CD14-positive monocyte (primary cell): ENCODE data around the gene KRTAP5-3. TPM values are rescaled to one million over a fixed set of nuclear protein-coding genes. Genes with fewer than 3 reads are reported as not detected.

Experiments
- DNase-seq, 3 donors: peaks; one replicate each; pipeline ENCODE4 v3.0.0-alpha.2; 2011 to 2022
- H2AFZ ChIP-seq: 2 replicates; pipeline ENCODE4 v1.6.0; 2012; ENCODE audit warnings: mild to moderate bottlenecking, low read depth, low read length, inconsistent platforms; ENCODE audit not compliant: insufficient read depth, poor library complexity, severe bottlenecking
- H3K27ac ChIP-seq, 2 donors: 1 replicate in 1 of 2; 2 replicates in 1 of 2; pipeline ENCODE4 v1.5.1; 2012 to 2013; ENCODE audit warnings: low read length in 2 of 2, control low read depth in 1 of 2, inconsistent platforms in 1 of 2, low read depth in 1 of 2, mild to moderate bottlenecking in 1 of 2
- H3K27me3 ChIP-seq, 2 donors: one replicate each; pipeline versions ENCODE4 v1.6.0 to v1.6.1; 2011 to 2013; ENCODE audit warnings: low read length in 2 of 2; ENCODE audit not compliant: control insufficient read depth in 2 of 2, insufficient read depth in 2 of 2
- H3K36me3 ChIP-seq, 2 donors: replicated peaks in 1 of 2; 1 replicate in 1 of 2; 2 replicates in 1 of 2; pipeline versions ENCODE4 v1.5.1 to v1.6.1; 2012 to 2013; ENCODE audit warnings: low read length in 2 of 2, control low read depth in 1 of 2, inconsistent platforms in 1 of 2, mild to moderate bottlenecking in 1 of 2; ENCODE audit not compliant: insufficient read depth in 2 of 2, control insufficient read depth in 1 of 2
- H3K4me1 ChIP-seq, 2 donors: 1 replicate in 1 of 2; 2 replicates in 1 of 2; pipeline versions ENCODE4 v1.5.1 to v1.6.1; 2012 to 2013; ENCODE audit warnings: low read length in 2 of 2, control low read depth in 1 of 2, inconsistent platforms in 1 of 2, mild to moderate bottlenecking in 1 of 2, moderate library complexity in 1 of 2; ENCODE audit not compliant: insufficient read depth in 2 of 2, control insufficient read depth in 1 of 2
- H3K4me2 ChIP-seq: replicated peaks from 2 replicates; pipeline ENCODE3; 2012; ENCODE audit warnings: low read length, moderate library complexity, mild to moderate bottlenecking; ENCODE audit not compliant: poor library complexity, severe bottlenecking; ENCODE audit errors: extremely low read depth
- H3K4me3 ChIP-seq, 3 experiments: fragments of 200-600 bp in 1 of 3; sonication (generic) in 1 of 3; replicated peaks in 1 of 3; 1 replicate in 2 of 3; 2 replicates in 1 of 3; pipeline ENCODE4 v1.5.1; 2011 to 2013; ENCODE audit warnings: low read length in 3 of 3, mild to moderate bottlenecking in 3 of 3, control low read depth in 2 of 3, low read depth in 2 of 3, inconsistent platforms in 1 of 3, moderate library complexity in 1 of 3
- H3K79me2 ChIP-seq: 2 replicates; pipeline ENCODE4 v1.6.0; 2012; ENCODE audit warnings: mild to moderate bottlenecking, control low read depth, inconsistent platforms, low read length, moderate library complexity; ENCODE audit not compliant: insufficient read depth
- H3K9ac ChIP-seq: 2 replicates; pipeline ENCODE4 v1.6.0; 2017; ENCODE audit warnings: low read length, mild to moderate bottlenecking; ENCODE audit not compliant: insufficient read depth, poor library complexity, severe bottlenecking
- H3K9me3 ChIP-seq, 2 donors: replicated peaks in 1 of 2; 1 replicate in 1 of 2; 2 replicates in 1 of 2; pipeline versions ENCODE4 v1.5.1 to v1.6.1; 2012 to 2013; ENCODE audit warnings: low read length in 2 of 2, control low read depth in 1 of 2; ENCODE audit not compliant: control insufficient read depth in 1 of 2, insufficient read depth in 1 of 2
- H4K20me1 ChIP-seq: 2 replicates; pipeline ENCODE4 v1.6.0; 2012; ENCODE audit warnings: mild to moderate bottlenecking, low read length, control low read depth, moderate library complexity; ENCODE audit not compliant: insufficient read depth
- H3K27ac Mint-ChIP-seq, 7 donors: one replicate each; pipeline ENCODE4 v1.8.0; 2020; ENCODE audit warnings: mild to moderate bottlenecking in 7 of 7, mixed read lengths in 7 of 7, moderate library complexity in 6 of 7, inconsistent platforms in 2 of 7
- H3K27me3 Mint-ChIP-seq, 3 donors: one replicate each; pipeline ENCODE4 v1.8.0; 2021 to 2022; ENCODE audit warnings: low read depth in 3 of 3, mild to moderate bottlenecking in 3 of 3, mixed read lengths in 3 of 3, moderate library complexity in 3 of 3, inconsistent platforms in 1 of 3
- H3K36me3 Mint-ChIP-seq, 2 donors: one replicate each; pipeline ENCODE4 v1.8.0; 2020; ENCODE audit warnings: mixed read lengths in 2 of 2, inconsistent platforms in 1 of 2, mild to moderate bottlenecking in 1 of 2
- H3K4me1 Mint-ChIP-seq: one replicate; pipeline ENCODE4 v1.8.0; 2020; ENCODE audit warnings: mild to moderate bottlenecking, mixed read lengths
- H3K4me3 Mint-ChIP-seq, 2 donors: one replicate each; pipeline ENCODE4 v1.8.0; 2020; ENCODE audit warnings: mild to moderate bottlenecking in 2 of 2, mixed read lengths in 2 of 2, moderate library complexity in 1 of 2
- H3K9me3 Mint-ChIP-seq, 7 donors: one replicate each; pipeline ENCODE4 v1.8.0; 2020 to 2022; ENCODE audit warnings: mixed read lengths in 7 of 7, mild to moderate bottlenecking in 6 of 7, moderate library complexity in 6 of 7, inconsistent platforms in 2 of 7
- WGBS: methylation state at CpG from one replicate; pipeline ENCODE4 v1.1.5; 2013; ENCODE audit warnings: missing lambda C conversion rate; ENCODE audit not compliant: insufficient coverage; 5-methylcytosine and 5-hydroxymethylcytosine counted together
- intact Hi-C, 2 donors: fragments of 100-400 bp; cut with micrococcal nuclease; formaldehyde crosslinking; loops; one replicate each; pipeline versions ENCODE4 v1.15.0 to v1.15.1; 2023
- polyA plus RNA-seq, 3 donors: library from polyadenylated mRNA; depleted of rRNA in 1 of 3; unstranded in 2 of 3; stranded (reverse) in 1 of 3; fragments of 300-500 nt in 2 of 3; fragments of >200 nt in 1 of 3; fragmentation: Illumina TruSeq in 2 of 3; gene quantifications; 1 replicate in 2 of 3; 2 replicates in 1 of 3; pipeline ENCODE4 v1.2.3, GENCODE V29; 2012 to 2021
- TF ChIP-seq, protein P1 (sequence below): fragments of 200-600 bp; IDR thresholded peaks from one replicate; pipeline ENCODE4 v1.8.0; 2022; ENCODE audit warnings: antibody characterized with exemption, mild to moderate bottlenecking

KRTAP5-3 gene
- polyA plus RNA-seq, 3 donors: not detected

DNA sequence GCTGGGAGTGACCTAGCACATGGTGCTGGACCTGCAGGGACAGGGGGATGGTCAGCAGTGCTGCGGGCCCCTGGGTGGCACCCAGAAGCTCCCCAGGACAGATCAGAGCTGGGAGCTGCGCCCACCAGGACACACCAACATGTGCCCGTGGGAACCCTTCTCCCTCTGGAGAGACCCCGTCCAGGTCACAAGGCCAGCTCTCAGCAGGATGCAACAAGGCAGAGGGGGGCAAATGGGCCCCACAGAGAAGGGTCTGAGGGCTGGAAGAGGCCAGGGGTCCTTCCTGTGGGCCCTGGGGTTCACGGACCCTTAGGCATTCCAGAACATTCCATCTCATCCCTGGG lies 42.4 kb downstream of the KRTAP5-3 start:
- Mint-ChIP-seq H3K9me3 (peaks cover 0 to 9% (median 2%) of the 10 kb centered on the region in 7 donors), H3K27ac (no peak overlapping the region), H3K36me3 (no peaks in the 10 kb centered on the region), H3K4me1 (no peaks in the 10 kb centered on the region), H3K4me3 (no peak overlapping the region), H3K27me3 (peaks cover 30 to 59% (median 34%) of the 10 kb centered on the region in 3 donors)
- Histone ChIP-seq H3K9ac (no peak overlapping the region), H3K36me3 (no peaks in the 10 kb centered on the region), H3K4me1 (no peaks in the 10 kb centered on the region), H3K27me3 (peaks cover 7 to 29% of the 10 kb centered on the region in 2 donors), H2AFZ (no peak overlapping the region), H3K4me2 (no peak overlapping the region), H4K20me1 (no peaks in the 10 kb centered on the region), H3K79me2 (no peaks in the 10 kb centered on the region), H3K4me3 (no peak overlapping the region), H3K9me3 (peaks cover 0 to 10% of the 10 kb centered on the region in 2 donors), H3K27ac (no peak overlapping the region)
- DNase-seq: no peak
- TF ChIP-seq, protein P1, sequence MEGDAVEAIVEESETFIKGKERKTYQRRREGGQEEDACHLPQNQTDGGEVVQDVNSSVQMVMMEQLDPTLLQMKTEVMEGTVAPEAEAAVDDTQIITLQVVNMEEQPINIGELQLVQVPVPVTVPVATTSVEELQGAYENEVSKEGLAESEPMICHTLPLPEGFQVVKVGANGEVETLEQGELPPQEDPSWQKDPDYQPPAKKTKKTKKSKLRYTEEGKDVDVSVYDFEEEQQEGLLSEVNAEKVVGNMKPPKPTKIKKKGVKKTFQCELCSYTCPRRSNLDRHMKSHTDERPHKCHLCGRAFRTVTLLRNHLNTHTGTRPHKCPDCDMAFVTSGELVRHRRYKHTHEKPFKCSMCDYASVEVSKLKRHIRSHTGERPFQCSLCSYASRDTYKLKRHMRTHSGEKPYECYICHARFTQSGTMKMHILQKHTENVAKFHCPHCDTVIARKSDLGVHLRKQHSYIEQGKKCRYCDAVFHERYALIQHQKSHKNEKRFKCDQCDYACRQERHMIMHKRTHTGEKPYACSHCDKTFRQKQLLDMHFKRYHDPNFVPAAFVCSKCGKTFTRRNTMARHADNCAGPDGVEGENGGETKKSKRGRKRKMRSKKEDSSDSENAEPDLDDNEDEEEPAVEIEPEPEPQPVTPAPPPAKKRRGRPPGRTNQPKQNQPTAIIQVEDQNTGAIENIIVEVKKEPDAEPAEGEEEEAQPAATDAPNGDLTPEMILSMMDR: no peak
- 96% methylated on average over 4 of the region's 5 CpGs for WGBS
- intact Hi-C loops: no loop called here

DNA sequence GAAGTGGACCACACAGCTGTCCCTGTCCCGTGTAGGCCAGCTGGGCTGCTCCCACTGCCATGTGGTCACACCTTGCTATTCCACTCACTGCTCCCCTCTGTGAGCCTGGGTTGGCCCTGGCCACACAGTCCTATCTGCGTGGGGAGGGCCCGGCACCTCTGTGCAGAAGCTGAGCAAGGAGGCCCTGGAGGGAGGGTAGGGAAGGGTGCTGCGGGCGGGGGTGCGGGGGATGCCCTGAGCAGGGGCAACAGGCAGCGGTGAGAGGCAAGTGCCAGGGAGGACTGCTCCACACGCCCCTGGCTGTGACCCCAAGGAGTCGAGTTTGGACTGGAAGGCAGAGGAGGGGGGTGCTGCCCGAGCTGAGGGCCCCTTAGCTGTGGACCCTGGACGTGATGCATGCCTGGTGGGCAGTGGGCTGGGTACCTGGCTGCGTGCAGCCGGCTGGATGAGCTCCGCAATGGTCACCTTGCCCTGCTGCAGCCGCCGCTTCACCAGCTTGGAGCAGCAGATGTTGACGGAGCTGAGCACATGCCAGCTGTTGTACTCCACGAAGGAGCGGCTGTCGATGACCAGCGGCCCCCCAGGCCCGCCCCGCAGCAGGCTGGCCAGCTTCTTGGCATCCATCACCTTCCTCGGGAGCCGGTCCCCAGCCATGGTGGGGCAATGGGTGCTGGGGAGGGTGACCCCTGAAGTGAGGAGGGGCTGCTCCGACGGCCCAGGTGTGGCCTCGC lies 42.9 kb downstream of the KRTAP5-3 start:
- Mint-ChIP-seq H3K9me3 (peaks cover 0 to 4% (median 0%) of the 10 kb centered on the region in 7 donors), H3K27me3 (peaks cover 24 to 54% (median 29%) of the 10 kb centered on the region in 3 donors), H3K27ac (no peak overlapping the region), H3K4me1 (no peaks in the 10 kb centered on the region), H3K36me3 (no peaks in the 10 kb centered on the region), H3K4me3 (no peak overlapping the region)
- H3K4me2 ChIP-seq: no peak overlapping the region
- intact Hi-C loops: no loop called here
- no peak overlapping the region for H3K4me3 ChIP-seq
- TF ChIP-seq, protein P1: no peak
- no peaks in the 10 kb centered on the region for H4K20me1 ChIP-seq
- no peak overlapping the region for H3K27ac ChIP-seq
- H2AFZ ChIP-seq: no peak overlapping the region
- DNase-seq: no peak
- 81% methylated on average over 24 of the region's 28 CpGs for WGBS
- no peaks in the 10 kb centered on the region for H3K36me3 ChIP-seq
- H3K4me1 ChIP-seq: no peaks in the 10 kb centered on the region
- H3K79me2 ChIP-seq: no peaks in the 10 kb centered on the region
- peaks cover 0 to 4% of the 10 kb centered on the region in 2 donors for H3K9me3 ChIP-seq
- H3K9ac ChIP-seq: no peak overlapping the region
- H3K27me3 ChIP-seq: peaks cover 2 to 24% of the 10 kb centered on the region in 2 donors
